ENCODE results near the gene SRPK2.

GRCh38 chr7:105388356-105389087, at the start of gene SRPK2:
- TF ChIP-seq, protein P1, sequence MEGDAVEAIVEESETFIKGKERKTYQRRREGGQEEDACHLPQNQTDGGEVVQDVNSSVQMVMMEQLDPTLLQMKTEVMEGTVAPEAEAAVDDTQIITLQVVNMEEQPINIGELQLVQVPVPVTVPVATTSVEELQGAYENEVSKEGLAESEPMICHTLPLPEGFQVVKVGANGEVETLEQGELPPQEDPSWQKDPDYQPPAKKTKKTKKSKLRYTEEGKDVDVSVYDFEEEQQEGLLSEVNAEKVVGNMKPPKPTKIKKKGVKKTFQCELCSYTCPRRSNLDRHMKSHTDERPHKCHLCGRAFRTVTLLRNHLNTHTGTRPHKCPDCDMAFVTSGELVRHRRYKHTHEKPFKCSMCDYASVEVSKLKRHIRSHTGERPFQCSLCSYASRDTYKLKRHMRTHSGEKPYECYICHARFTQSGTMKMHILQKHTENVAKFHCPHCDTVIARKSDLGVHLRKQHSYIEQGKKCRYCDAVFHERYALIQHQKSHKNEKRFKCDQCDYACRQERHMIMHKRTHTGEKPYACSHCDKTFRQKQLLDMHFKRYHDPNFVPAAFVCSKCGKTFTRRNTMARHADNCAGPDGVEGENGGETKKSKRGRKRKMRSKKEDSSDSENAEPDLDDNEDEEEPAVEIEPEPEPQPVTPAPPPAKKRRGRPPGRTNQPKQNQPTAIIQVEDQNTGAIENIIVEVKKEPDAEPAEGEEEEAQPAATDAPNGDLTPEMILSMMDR (IDR thresholded peaks at IDR 0.05): no peak
- peak in 1 of 3 donors; percentile 11 for TF ChIP-seq POLR2AphosphoS5 (IDR thresholded peaks at IDR 0.05)

Data from breast epithelium (tissue), 3 donors.